ENCODE results near the gene PRPH2.

Gene PRPH2, protein sequence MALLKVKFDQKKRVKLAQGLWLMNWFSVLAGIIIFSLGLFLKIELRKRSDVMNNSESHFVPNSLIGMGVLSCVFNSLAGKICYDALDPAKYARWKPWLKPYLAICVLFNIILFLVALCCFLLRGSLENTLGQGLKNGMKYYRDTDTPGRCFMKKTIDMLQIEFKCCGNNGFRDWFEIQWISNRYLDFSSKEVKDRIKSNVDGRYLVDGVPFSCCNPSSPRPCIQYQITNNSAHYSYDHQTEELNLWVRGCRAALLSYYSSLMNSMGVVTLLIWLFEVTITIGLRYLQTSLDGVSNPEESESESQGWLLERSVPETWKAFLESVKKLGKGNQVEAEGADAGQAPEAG

DNA sequence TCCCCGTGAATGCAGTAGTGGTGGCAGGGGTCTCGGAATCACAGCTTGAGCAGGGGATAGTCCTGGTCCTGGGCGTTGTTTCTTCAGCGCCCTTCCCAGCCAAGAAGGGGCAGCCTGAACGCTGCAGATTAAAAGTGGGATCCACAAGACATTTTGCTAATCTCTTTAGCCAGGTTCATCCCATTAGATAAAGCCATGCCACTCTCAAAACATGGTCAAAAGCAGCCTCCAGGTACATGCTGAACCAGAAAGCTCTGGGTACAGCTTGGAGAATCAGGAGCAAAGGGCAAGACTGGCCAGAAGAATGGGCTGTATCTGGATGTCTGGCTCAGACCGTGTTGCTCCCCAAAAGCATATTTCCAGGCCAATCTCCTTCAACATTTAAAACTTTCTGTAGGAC lies at the start of gene PRPH2:
Gene PRPH2 (minus strand): TSS at position 101 of the 400 bp plus-strand sequence. CDS start 263 bp downstream, outside the sequence.
- no peak for DNase-seq

DNA sequence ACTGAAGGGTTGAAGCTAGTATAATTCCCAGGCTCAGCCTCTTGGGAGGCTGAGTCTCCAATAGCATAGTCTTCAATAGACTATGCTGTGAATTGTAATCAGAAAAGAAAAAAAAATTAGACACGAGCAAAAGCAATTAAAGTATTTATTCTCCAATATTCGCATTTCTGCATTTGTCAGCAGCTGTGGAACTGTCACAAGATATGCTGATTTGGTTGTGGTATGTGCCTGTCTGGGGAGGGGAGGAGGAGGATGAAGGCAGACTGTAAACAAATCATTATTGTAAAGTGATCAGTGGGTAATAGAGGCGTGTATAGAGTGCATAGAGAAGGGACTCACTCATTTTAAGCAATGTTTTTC lies 49.3 kb upstream of the PRPH2 start:
- no peak for DNase-seq

DNA sequence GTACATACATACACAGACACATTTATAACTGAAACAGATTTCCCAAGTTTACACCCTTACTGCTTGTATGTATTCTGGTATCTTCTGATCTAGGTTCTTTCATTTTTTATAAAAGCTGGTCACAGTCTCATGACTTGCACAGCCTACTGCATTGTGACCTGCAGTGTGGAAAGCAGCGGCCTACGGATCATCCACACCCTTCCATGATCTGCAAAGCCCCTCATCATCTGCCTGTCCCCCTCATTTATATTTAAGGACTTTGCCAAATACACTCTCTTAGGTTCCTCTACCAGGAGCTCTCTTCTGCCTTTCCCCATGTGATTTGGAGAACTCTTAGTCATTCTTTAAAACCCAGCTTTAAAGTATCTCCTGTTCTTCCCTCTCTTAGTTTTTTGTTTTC lies 47.4 kb upstream of the PRPH2 start:
- no peak for DNase-seq

DNA sequence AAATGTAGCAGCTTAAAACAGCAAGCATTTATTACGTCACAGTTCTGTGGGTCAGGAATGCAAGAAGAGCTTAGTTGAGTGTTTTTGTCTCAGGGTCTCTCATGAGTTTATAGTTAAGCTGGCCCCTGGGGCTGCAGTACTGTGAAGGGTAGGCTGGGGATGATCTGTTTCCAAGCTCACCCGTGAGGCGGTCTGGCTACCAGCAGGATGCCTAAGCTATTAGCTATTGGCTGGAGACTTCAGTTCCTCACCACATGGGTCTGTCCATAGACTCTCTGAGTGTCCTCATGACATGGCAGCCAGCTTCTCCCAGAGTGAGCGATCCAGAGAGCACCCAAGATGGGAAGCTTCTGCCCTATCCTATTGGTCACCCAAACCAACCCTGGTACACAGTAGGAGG lies 46.7 kb upstream of the PRPH2 start:
- DNase-seq = no peak

DNA sequence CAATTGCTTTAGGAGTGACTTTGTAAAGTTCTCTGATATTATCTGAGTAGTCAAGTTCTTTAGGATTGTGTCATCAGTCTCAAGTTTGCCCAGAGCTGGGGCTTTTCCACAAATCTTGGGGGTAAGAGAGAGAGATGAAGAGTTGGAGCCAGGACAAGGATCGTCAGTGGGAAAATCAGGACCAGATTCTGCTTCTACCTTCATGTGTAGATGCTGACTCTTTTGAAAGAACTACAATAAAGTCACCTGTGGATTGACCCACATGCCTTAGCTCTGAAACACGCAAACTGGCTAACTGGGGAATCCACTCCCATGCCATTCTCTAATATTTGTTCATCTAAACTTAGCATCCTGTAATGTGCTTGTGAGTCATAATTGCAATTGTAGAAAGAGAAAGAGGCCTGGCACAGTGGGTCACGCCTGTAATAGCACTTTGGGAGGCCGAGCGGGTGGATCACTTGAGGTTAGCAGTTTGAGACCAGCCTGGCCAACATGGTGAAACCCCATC lies 43.8 kb upstream of the PRPH2 start:
- DNase-seq = no peak

DNA sequence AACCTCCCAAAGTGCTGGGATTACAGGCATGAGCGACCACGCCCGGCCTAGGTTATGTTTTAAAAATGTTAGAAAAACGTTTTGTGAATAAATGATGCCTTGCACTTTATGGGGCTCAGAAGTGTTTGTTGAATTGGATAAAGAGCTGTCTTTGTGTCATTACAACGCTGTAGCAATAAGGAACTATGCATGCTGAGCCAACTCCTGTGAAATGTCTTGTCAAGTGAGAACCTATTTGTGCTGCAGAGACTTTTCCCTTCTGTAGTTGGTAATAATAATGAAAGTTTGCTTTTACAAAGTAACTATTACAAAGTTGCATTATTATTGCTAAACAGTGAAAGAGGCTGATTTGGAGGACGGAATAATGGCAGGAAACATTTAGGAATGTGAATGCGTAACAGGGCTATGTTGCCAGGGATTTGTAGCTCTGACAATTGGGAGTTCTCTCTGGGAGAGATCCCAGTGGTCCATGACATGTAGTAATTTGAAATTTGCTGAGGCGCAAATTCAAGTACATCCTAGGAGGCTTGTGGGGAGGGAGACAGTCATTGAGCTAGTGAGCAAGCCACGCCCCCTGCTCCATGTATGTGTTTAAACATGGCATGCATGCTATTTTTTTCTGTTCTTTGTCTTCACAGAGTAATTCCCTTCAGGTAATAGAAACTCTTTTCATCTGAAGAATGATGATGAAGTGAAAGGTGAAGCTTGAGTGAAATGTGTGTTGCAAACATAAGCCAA lies 42.7 kb upstream of the PRPH2 start:
- no peak for DNase-seq

DNA sequence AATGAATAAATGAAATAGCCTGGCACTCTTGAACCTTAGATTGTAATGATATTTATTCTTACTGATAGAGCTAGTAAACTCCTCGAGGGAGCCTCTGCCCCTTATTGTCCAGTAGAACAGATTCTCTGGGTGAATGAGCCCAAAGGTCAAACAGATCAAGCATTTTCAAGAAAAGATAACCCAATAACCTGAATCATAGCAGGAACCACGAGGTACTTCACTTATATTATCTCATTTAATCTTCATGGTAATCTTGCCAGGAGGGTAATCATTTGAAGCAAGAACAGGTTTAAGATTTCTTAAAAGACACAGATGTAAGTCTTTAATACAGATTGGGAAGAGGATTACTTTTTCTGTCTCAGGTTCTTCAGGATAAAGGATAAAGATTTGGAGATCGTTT lies 40.6 kb upstream of the PRPH2 start:
- no peak for DNase-seq

DNA sequence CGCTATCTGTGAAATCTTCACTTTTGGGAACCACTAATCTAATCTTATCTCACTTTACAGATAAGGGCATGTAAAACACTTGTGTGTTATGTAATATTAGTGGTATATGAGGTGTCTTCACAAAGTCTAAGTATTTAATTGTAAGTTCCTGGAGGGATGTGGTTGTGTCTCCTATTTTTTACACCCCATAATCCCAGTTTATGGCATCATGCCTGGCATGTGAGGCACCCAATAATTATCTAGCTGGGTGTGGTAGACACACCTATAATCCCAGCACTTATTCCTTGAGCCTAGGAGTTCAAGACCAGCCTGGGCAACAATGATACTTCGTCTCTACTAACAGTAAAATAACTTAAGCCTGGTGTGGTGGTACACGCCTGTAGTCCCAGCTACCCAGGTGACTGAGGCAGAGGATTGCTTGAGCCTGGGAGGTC lies 40.0 kb upstream of the PRPH2 start:
- DNase-seq = no peak

DNA sequence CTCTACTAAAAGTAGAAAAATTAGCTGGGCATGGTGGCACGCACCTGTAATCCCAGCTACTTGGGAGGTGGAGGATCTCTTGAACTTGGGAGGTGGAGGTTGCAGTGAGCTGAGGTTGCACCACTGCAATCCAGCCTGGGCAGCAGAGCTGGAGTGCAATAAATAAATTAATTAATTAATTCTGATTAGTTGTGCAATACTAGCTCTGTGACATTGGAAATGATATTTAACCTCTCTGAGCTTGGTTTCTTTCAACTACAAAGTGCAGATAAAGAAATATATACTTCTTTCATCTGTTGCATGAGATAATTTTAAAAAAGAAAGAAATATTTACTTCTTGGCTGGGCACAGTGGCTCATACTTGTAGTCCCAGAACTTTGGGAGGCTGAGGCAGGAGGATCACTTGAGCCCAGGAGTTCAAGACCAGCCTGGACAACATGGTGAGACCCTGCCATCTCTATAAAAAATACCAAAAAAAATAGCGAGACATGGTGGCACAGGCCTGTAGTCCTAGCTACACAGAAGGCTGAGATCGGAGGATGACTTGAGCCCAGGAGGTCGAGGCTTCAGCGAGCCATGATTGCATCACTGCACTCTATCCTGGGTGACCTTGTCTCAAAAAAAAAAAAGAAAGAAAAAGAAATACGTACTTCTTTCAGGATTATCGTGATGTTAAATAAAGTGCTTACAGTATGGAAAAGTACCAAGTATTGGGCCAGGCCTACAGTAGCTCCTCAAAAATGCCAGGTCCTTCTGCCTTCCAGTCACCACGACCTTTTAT lies 39.1 kb upstream of the PRPH2 start:
- DNase-seq = no peak

DNA sequence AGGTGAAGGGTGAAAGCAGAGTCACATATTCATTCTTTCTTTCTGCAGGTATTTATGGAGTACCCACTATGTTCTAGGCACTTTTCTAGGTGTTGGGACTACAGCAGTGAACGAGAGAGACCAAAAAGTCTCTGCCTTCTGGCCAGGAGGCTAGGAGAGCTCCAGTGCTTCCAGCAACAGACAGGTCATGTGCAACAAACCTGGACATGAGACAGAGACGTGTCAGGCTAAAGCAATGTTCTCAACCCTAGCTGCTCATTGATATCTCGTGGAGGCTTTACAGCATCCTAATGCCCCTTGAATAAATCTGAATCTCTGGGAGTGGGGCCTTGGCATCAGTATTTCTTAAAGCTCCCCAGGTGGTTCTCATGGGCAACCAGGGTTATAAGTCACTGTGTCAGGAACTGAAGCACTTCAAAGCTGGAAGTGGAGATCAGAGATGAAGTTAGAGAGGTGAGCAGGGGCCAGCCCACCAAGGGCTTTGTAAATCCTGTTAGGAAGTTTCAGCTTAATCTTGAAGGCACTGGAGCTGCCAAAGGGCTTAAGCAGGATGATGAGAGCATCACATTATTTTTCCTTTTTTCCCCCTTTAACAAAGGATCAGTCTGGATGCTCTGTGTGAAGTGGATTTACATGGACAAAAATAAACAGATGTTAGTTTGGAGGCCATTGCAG lies 36.5 kb upstream of the PRPH2 start:
- no peak for DNase-seq

DNA sequence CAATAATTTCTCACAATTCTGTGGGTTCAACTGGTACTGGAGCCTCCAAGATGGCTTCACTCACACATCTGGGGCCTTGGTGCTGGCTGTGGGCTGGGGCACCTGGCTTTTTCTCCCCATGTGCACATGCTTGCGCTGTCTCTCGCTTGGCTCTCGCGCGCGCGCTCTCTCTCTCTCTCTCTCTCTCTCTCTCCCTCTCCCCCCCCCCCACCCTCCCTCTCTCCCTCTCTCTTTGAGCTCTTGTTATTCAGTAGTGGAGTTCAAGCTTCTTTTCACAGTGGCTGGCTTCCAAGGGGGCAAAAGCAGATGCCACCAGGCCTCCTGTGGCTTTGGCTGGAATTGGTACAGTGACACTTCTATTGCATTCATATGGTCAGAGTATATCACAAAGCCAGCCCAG lies 34.3 kb upstream of the PRPH2 start:
- no peak for DNase-seq

DNA sequence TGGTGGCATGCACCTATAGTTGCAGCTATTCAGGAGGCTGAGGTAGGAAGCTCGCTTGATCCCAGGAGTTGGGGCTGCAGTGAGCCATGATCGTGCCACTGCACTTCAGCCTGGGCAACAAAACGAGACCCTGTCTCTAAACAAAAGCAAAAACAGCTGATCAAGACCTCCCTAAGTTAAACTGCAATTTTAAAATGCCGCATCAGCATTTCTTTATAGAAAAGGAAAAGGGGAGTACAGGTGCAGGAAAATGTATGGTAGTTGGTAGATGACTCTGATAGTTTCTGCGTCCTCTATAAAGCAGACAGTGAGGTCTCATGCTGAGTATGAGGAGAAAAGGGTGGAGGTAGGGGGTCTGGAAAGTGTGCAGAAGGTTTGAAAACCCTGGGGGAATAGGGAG lies 32.4 kb upstream of the PRPH2 start:
- no peak for DNase-seq

DNA sequence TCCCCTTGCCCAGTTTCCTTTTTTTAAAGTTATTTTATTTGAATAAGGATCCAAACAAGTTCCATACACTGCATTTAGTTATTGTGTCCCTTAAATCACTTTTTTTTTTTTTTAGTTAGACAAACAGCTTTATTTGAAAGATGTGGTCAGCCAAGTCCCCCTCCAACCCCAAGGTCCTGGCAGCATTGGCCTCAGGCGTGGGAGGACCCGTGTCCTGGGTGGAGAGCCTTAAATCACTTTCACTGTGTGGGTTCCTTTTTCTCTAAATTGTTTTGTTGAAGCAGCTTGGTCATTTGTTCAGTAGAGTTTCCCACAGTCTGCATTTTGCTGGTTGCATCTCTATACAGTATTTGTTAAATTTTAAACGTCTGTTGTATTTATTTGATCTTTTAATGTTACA lies 28.7 kb upstream of the PRPH2 start:
- no peak for DNase-seq

DNA sequence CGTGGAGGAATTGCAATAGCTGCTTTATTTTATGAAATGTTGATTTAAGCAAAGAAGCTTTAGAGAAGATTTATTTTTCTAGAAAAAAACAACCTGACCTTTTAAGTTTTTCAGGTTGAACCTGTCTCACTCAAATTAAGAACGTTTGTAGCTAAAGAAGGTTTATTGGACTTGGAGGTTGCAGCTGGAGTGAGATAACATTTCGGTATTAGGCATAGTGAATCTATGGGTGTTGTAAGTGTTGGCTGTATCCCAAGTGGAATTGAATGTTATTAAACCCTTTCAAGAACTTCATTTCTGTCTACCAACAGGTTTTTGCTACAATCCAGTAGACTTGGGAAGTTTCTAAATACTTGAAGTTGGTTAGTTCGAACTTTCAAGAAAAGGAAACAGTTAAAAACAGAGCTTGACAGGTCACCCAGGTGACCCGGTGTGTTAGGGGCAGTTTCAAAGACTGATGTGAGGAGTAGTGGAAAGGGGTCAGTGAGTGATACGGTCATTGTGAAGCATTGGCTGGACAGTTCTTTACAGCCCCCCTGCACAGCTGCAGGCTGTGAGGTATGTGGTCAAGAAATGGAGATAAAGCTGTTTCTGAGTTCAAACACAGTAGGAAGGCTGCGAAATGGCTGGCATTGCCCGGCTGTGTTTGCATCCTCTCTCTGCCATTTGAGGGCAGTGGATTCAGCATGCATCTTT lies 26.0 kb upstream of the PRPH2 start:
- no peak for DNase-seq

DNA sequence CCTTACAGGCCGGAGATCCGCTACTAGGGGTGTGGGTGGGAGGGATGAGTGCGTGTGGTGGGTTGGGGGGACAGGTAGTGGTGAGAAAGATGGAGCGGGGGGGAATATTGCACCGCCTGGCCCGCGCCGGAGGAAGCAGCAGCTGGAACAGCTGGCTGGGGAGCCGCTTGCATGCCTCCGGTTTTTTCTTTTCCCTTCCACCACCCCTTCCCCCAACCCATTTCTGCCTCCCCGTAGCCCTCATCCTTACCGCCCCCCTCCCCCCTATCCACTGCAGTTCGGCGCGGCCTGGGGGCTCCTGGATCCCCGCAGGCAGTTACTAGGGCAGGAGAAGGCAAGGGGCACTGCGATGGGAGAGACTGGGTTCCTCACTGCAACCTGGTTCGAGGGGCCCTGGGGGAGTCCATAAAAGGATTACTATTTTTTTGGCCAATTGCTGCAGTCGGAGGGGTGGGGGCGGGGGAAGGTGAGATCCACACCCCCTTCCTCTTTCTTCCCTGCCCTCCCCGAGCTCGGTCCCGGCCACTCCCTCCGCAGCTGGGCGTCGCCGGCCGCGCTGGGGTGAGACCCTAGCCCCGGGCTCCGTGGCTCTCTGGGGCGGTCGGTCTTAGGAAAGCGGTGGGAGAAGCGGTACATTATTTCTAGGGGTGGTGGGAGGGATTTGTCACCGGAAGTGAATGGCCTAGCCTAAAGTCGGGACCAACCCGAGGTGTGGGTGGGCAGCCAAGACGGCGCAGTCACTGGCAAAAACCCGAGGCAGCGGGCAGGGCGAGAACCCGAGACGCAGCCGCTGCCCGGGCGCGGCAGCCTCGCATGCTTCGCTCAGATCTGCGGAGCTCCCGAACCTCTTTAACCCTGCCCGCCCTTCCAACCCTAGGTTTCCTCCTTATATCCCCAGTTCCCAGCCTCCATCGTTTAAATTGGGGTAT lies 24.3 kb upstream of the PRPH2 start:
- peak; percentile 78 for DNase-seq

DNA sequence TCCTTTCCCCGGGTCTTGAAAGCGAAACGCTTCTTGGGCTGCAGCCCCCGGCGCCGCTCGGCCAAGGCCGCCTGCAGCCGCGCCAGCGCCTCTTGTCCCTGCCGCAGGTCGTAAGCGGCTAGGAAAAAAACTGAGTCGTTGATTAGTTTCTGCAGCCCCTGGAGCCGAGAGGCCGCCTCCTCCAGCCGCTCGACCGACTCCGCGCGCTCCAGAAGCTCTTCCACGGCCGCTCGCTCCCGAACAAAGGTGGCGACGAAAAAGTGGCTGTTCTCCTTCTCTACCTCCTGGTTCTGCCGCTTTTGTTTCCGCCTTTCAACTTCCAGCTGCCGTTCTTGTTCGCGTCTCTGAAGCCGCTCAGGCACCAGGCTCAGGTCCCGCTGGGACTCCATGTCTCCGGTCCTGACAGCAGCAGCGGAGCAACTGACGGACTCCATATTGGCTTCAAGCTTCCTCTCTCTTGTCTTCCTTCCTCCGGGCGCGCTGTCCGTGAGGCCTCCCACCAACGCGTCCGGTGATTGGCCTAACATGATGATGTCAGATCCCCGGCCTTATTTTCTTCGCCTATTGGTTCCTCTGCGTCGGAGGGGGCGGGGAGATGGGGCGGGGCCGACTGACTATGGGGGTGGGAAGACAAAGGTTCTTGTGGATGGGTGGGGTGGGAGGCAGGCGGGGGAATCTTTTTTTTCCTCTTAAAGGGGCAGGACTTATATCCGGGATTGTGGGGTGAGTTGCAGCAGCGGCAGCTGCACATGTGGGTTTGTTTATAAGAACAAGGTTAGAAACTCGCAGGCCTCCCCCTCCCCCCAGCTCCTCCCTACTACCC lies 23.5 kb upstream of the PRPH2 start, which contains the start of gene TBCC:
Gene TBCC (minus strand): TSS at position 464 of the 823 bp plus-strand sequence. CDS start 30 bp downstream, at position 434.
- DNase-seq = peak; percentile 92

DNA sequence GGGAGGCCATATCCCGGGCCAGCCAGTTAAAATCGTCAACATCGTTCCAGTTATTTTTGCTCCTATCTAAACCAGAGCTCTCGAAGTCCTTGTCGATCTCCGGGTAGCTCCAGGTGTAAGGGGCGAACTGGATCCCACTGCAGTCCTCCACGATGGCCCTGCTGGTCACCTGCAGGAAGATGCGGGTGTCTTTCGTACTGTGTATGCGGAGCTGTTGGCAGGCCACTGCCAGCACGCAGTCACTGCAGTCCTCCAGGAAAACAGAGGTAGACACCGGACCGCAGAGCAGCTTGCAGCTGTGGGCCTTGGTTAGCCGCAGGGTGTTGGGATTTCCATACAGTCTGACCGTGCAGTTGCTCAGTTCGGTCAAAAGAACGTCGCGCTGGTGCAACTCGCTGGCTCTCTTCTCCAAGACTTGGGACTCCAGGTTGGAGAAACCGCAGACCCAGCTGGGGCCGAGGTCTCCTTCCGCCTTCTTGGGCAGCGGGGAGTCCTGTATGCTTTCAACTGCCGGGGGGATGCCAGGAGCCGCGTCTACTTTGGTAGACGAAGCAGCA lies 22.8 kb upstream of the PRPH2 start:
- DNase-seq = no peak

DNA sequence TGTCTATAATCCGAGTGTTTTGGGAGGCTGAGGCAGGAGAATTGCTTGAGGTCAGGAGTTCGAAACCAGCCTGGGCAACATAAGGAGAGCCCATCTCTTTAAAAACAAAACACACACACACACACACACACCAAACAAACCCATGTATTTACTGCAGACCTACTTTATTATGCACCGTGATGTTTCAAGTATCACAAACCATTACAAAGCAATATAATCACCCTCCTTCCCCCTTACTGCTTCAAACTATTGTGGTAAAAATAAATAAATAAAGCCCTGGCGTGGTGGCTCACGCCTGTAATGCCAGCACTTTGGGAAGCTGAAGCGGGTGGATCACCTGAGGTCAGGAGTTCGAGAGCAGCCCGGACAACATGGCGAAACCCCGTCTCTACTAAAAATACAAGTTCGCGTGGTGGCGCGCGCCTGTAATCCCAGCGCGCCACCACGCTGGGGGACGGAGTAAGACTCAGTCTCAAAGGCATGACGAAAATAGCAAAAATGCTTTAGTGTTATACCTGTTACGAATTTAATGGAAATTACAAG lies 22.0 kb upstream of the PRPH2 start:
- no peak for DNase-seq

DNA sequence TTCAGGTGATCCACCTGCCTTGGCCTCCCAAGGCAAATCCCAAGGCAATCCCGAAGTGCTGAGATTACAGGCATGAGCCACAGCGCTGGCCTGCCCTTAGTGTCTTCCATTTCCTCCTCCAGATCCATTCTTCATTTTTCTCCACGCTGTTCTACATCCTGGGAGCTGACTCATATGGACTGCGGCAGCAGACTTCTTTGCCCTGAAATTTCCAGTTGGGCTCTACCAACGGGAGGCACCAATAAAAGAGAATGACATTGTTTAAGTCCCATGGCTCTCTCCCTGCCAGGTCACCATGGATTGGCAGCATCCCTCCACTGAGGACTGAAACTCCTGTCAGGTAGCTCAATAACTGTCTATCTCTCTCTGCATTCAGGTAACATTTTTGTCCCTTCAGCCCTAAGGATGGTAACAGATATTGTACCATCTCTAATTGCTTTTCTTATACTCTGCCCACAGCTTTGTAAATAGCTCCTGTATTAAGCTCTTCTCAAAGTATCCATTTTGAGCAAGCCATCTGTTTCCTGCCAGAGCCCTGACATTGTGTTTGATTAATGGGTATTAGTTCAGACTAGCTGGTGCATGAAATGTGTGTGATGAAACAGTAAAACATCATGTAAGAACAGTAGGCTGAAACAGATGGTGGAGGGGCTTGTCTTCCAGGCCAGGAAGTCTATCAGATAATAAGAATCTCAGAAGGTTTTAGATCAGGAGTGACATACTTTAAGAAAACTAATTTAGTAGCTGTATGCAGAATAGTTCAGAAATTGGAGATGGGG lies 19.9 kb upstream of the PRPH2 start:
- peak; percentile 86 for DNase-seq
